Transverse colon (tissue), 4 donors: ENCODE results near the gene TNFSF9. TPM values are rescaled to one million over a fixed set of nuclear protein-coding genes. Genes with fewer than 3 reads are reported as not detected.
"Not testable (repeated sequence)": the region's sequence is repeated elsewhere in the genome, so short reads cannot be mapped to it uniquely, and the experiment has no call there.

Source experiments
- DNase-seq: peaks from one replicate; pipeline ENCODE4 v3.0.0-alpha.2; 2019
- H3K27ac ChIP-seq, 4 donors: fragments of 200-600 bp; sonication (generic); 2 replicates each; pipeline ENCODE4 v1.5.1; 2016 to 2018; ENCODE audit warnings: inconsistent platforms in 4 of 4
- H3K27me3 ChIP-seq: fragments of 200-600 bp; sonication (generic); 2 replicates; pipeline ENCODE4 v1.5.1; 2017; ENCODE audit warnings: inconsistent platforms
- H3K36me3 ChIP-seq, 4 donors: fragments of 200-600 bp; sonication (generic); 2 replicates each; pipeline ENCODE4 v1.5.1; 2017 to 2019; ENCODE audit warnings: inconsistent platforms in 4 of 4
- H3K4me1 ChIP-seq, 4 donors: fragments of 200-600 bp; sonication (generic); 2 replicates each; pipeline ENCODE4 v1.5.1; 2017 to 2020; ENCODE audit warnings: inconsistent platforms in 4 of 4
- H3K4me3 ChIP-seq, 4 donors: fragments of 200-600 bp; sonication (generic); 1 replicate in 1 of 4; 2 replicates in 3 of 4; pipeline versions ENCODE4 v1.5.1 to v1.6.1; 2017 to 2019; ENCODE audit warnings: inconsistent platforms in 4 of 4
- H3K9me3 ChIP-seq, 2 donors: fragments of 200-600 bp; sonication (generic); 2 replicates each; pipeline ENCODE4 v1.5.1; 2017 to 2019; ENCODE audit warnings: inconsistent platforms in 2 of 2
- EP300 ChIP-seq: sonication (generic); formaldehyde crosslinking; IDR thresholded peaks from one replicate; pipeline ENCODE4 v1.6.1; 2017; ENCODE audit warnings: antibody characterized with exemption, low read depth
- POLR2A ChIP-seq: fragments of 450-650 bp; IDR thresholded peaks from one replicate; pipeline ENCODE4 v1.6.1; 2016; ENCODE audit warnings: antibody characterized with exemption, mild to moderate bottlenecking, moderate library complexity
- POLR2AphosphoS5 ChIP-seq, 3 donors: sonication (generic); formaldehyde crosslinking; IDR thresholded peaks; one replicate each; pipeline ENCODE4 v1.6.1; 2016; ENCODE audit warnings: antibody characterized with exemption in 3 of 3
- WGBS, 2 donors: methylation state at CpG; one replicate each; pipeline ENCODE4 v1.1.5; 2018; ENCODE audit warnings: low coverage in 1 of 2; 5-methylcytosine and 5-hydroxymethylcytosine counted together
- in situ Hi-C, 4 donors: fragments of 200-750 bp; cut with MboI; loops; one replicate each; pipeline versions ENCODE4 v1.15.0 to v1.15.1; 2017; ENCODE audit warnings: low sequenced_read_pairs in 3 of 4, low pct_ligation_motif_present in 1 of 4, low pct_unique_long_range_greater_than_20kb in 1 of 4
- intact Hi-C: fragments of 100-400 bp; cut with DNase I; formaldehyde crosslinking; loops from one replicate; pipeline ENCODE4 v1.15.1; 2023; ENCODE audit warnings: low total_unique reads
- total RNA-seq, 4 donors: library from RNA; depleted of rRNA; stranded (reverse); fragments of >200 nt; gene quantifications; one replicate each; pipeline ENCODE4 v1.1.0, GENCODE V29; 2016
- TF ChIP-seq, protein P1 (sequence below), 5 experiments: fragments of 200-600 bp in 3 of 5; fragments of 450-650 bp in 2 of 5; sonication (generic) in 3 of 5; IDR thresholded peaks; 1 replicate in 2 of 5; 2 replicates in 3 of 5; pipeline ENCODE4 v1.5.1; 2016 to 2017; ENCODE audit warnings: antibody characterized with exemption in 5 of 5, inconsistent platforms in 3 of 5, mild to moderate bottlenecking in 2 of 5, moderate library complexity in 1 of 5

TNFSF9 gene
- total RNA-seq, 4 donors from 2014 or later: 0.95 to 2.7 TPM; not detected in 2

DNA sequence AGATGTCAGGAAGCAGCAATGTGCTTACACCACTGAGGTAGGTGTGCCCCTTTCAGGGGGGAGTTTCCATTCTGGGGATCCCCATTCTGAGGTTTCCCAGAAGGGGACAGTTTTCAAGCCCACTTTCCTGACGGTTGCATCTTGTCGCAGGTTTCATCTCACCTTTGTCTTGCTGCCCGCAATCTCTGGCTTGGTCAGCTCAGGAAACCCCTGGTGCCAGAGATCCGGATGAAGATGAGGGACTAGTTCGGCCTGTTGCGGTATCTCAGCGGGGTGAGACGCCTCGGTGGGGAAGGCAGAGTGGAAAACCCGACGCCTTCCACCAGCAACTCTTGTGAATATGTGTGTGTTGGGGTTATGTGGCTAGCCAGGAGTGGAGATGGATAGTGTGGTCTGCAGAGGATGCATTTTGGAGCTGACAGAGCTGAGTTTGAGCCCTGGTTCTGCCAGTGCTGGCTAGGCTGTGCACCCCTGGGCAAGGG, 13.1 kb downstream of the TNFSF9 start:
- DNase-seq: no peak
- Histone ChIP-seq H3K36me3 (no peaks in the 10 kb centered on the region), H3K9me3 (no peaks in the 10 kb centered on the region), H3K4me1 (peaks cover 0 to 4% (median 0%) of the 10 kb centered on the region in 4 donors), H3K27me3 (no peaks in the 10 kb centered on the region), H3K27ac (no peak overlapping the region), H3K4me3 (no peak overlapping the region)
- TF ChIP-seq, protein P1, sequence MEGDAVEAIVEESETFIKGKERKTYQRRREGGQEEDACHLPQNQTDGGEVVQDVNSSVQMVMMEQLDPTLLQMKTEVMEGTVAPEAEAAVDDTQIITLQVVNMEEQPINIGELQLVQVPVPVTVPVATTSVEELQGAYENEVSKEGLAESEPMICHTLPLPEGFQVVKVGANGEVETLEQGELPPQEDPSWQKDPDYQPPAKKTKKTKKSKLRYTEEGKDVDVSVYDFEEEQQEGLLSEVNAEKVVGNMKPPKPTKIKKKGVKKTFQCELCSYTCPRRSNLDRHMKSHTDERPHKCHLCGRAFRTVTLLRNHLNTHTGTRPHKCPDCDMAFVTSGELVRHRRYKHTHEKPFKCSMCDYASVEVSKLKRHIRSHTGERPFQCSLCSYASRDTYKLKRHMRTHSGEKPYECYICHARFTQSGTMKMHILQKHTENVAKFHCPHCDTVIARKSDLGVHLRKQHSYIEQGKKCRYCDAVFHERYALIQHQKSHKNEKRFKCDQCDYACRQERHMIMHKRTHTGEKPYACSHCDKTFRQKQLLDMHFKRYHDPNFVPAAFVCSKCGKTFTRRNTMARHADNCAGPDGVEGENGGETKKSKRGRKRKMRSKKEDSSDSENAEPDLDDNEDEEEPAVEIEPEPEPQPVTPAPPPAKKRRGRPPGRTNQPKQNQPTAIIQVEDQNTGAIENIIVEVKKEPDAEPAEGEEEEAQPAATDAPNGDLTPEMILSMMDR (IDR thresholded peaks at IDR 0.05): no peak
- TF ChIP-seq POLR2A: no peak
- no peak for TF ChIP-seq POLR2AphosphoS5 (IDR thresholded peaks at IDR 0.05)
- TF ChIP-seq EP300: no peak
- in situ Hi-C loops (no loop called here), intact Hi-C loops (no loop called here)
- WGBS, 2 donors: 78% methylated on average over 11 of the region's 11 CpGs; no CpG with 5 or more reads in 1 of the 2 donors

DNA sequence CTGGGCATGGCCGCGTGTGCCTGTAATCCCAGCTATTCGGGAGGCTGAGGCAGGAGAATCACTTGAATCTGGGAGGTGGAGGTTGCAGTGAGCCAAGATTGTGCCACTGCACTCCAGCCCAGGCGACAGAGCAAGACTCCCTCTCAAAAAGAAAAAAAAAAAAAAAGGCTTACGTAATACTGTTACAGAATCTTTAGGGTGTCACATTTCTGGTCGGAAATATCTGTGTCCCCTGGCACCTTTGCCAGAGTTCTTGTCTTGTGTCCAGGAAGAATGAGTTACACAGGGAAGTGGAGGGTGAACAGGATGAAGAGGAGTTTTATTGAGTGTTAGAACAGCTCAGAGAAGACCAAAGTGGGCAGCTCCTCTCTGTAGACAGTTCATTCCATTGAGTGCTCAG, 19.9 kb downstream of the TNFSF9 start:
- intact Hi-C loops, DNase-seq, H3K9me3 ChIP-seq, H3K36me3 ChIP-seq, H3K4me3 ChIP-seq, in situ Hi-C loops, H3K4me1 ChIP-seq, H3K27ac ChIP-seq: not testable (repeated sequence)
- peaks cover 16% of the 10 kb centered on the region for H3K27me3 ChIP-seq
- 83 to 90% methylated on average over 3 to 6 of the region's 6 CpGs for WGBS, 2 donors

DNA sequence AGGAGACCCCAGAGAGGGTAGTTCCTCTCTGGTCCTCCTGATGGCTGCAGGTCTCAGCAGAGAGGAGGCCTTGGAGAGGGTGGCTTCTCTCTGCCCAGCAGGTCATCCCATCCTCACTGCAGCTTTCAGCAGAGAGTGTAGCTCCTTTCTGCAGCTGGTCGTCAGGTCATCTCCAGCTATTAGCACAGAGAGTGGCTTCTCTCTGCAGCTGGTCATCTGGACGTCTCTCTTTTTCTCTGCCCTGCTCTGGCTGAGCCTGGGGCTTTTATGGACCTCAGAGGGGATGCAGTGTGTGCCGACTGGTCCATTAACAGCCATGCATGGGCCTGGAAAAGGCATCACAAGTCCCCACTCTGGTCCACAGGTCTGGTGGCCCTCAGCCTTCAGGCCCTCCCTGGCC, 20.3 kb downstream of the TNFSF9 start:
- peaks cover 0 to 7% (median 0%) of the 10 kb centered on the region in 4 donors for H3K4me1 ChIP-seq
- DNase-seq: no peak
- H3K36me3 ChIP-seq: no peaks in the 10 kb centered on the region
- TF ChIP-seq, protein P1 (IDR thresholded peaks at IDR 0.05): no peak
- TF ChIP-seq EP300 (no peak), POLR2AphosphoS5 (IDR thresholded peaks at IDR 0.05) (no peak), POLR2A (no peak)
- no peak overlapping the region for H3K4me3 ChIP-seq
- in situ Hi-C loops: no loop called here
- intact Hi-C loops: no loop called here
- H3K27me3 ChIP-seq: peaks cover 16% of the 10 kb centered on the region
- no peak overlapping the region for H3K27ac ChIP-seq
- H3K9me3 ChIP-seq: no peaks in the 10 kb centered on the region
- 86% methylated on average over 3 of the region's 3 CpGs; no CpG with 5 or more reads in 1 of the 2 donors for WGBS, 2 donors

DNA sequence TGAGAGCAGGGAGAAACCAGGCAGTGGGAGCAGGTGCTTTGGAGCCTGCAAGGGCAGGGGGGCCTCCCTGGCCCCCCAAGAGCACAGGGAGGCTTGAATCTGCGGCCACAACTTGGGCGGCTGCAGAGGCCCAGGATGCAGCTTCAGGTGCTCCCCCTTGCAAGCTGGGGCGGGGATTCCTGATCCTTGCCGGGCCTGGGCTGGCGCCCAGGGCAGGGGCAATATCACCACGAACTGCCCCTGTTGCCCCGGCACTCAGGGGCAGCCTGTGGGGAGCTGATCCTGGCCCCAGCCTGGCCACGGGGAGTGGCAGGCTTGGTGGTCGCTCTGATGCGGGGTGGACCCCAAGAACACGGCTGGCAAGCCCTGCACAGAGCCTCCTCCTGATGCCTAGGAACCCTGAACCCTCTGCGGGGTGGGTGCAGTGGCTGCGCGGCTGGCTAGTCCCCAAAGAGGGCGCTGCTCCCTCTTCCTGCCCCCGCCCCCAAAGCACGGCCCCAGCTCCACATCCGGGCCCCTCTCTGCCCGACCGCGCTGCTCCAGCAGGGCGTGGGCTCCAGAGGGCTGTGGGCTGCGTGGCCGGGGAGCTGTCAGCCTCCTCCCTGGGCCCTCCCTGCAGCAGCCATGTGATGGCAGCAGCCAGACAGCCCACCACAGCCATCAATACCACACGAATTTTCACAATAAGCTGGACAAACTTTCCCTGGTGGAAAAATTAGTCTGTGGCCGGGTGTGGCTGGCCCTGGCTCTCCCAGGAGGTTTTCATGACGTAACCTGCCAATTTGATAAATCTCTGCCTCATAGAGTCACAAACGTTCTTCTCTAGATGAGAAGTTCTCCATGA, 21.0 kb downstream of the TNFSF9 start:
- peaks cover 16% of the 10 kb centered on the region for H3K27me3 ChIP-seq
- no peaks in the 10 kb centered on the region for H3K9me3 ChIP-seq
- no peak overlapping the region for H3K27ac ChIP-seq
- in situ Hi-C loops: no loop called here
- H3K36me3 ChIP-seq: no peaks in the 10 kb centered on the region
- 33% methylated on average over 19 of the region's 28 CpGs; no CpG with 5 or more reads in 1 of the 2 donors for WGBS, 2 donors
- intact Hi-C loops: no loop called here
- H3K4me3 ChIP-seq: no peak overlapping the region
- TF ChIP-seq, protein P1 (IDR thresholded peaks at IDR 0.05): peak in 1 of 5 experiments; percentile 7
- TF ChIP-seq POLR2AphosphoS5 (IDR thresholded peaks at IDR 0.05) (no peak), POLR2A (no peak)
- H3K4me1 ChIP-seq: peaks cover 0 to 7% (median 0%) of the 10 kb centered on the region in 4 donors
- DNase-seq: peak; percentile 35
